K562 (cell line): ENCODE data around the gene FAF2. TPM values are rescaled to one million over a fixed set of nuclear protein-coding genes. Genes with fewer than 3 reads are reported as not detected.

Source experiments
- CREB1 ChIP-seq, 2 experiments: sonication (generic) in 1 of 2; formaldehyde crosslinking in 1 of 2; IDR thresholded peaks; 2 replicates each; pipeline versions ENCODE4 v1.6.1 to v1.8.0; 2012 to 2022; ENCODE audit warnings: inconsistent platforms in 1 of 2, mild to moderate bottlenecking in 1 of 2, missing genetic modification reagents in 1 of 2, moderate library complexity in 1 of 2
- CTBP1 ChIP-seq: fragments of 450-650 bp; IDR thresholded peaks from 2 replicates; pipeline ENCODE4 v1.6.1; 2016; ENCODE audit warnings: borderline replicate concordance
- DDX20 ChIP-seq: fragments of 450-650 bp; IDR thresholded peaks from 2 replicates; pipeline ENCODE4 v1.6.1; 2016; ENCODE audit warnings: missing genetic modification characterization, low read depth, mild to moderate bottlenecking, missing compliant biosample characterization, moderate library complexity
- ERF ChIP-seq: fragments of 450-650 bp; formaldehyde crosslinking; IDR thresholded peaks from 2 replicates; pipeline ENCODE4 v1.4.0; 2020; ENCODE audit warnings: mild to moderate bottlenecking, mixed read lengths
- HNRNPL ChIP-seq: fragments of 200-400 bp; formaldehyde crosslinking; IDR thresholded peaks from 2 replicates; pipeline ENCODE4 v1.6.1; 2017; ENCODE audit warnings: low read depth, mild to moderate bottlenecking, low read length
- LEF1 ChIP-seq: fragments of 450-650 bp; IDR thresholded peaks from 2 replicates; pipeline ENCODE4 v1.6.1; 2016; ENCODE audit warnings: mild to moderate bottlenecking
- MAZ ChIP-seq, 2 experiments: fragments of 450-650 bp in 1 of 2; sonication (generic) in 1 of 2; formaldehyde crosslinking; IDR thresholded peaks in 1 of 2; conservative IDR thresholded peaks in 1 of 2; 2 replicates each; pipeline versions ENCODE4 v1.4.0 to v1.5.0; 2020; ENCODE audit warnings: mild to moderate bottlenecking in 1 of 2, missing genetic modification reagents in 1 of 2
- NEUROD1 ChIP-seq: fragments of 150-350 bp; IDR thresholded peaks from 2 replicates; pipeline ENCODE4 v1.6.1; 2014; ENCODE audit warnings: borderline replicate concordance, low read length, low read depth; ENCODE audit not compliant: partially characterized antibody
- PCBP2 ChIP-seq: fragments of 200-400 bp; formaldehyde crosslinking; IDR thresholded peaks from 2 replicates; pipeline ENCODE4 v1.6.1; 2018; ENCODE audit warnings: low read length, low read depth, mild to moderate bottlenecking, moderate library complexity; ENCODE audit not compliant: poor library complexity, severe bottlenecking
- PHF20 ChIP-seq: fragments of 450-650 bp; IDR thresholded peaks from 2 replicates; pipeline ENCODE4 v1.6.1; 2018; ENCODE audit not compliant: partially characterized antibody
- PML ChIP-seq: IDR thresholded peaks from 2 replicates; pipeline ENCODE4 v1.6.1; 2012; ENCODE audit warnings: low read length, inconsistent platforms
- POLR3G ChIP-seq: IDR thresholded peaks from 2 replicates; pipeline ENCODE4 v1.6.1; 2011; ENCODE audit not compliant: insufficient read length, insufficient replicate concordance; ENCODE audit errors: extremely low read depth
- PRPF4 ChIP-seq: fragments of 200-400 bp; formaldehyde crosslinking; IDR thresholded peaks from one replicate; pipeline ENCODE4 v1.6.1; 2017; ENCODE audit warnings: low read length, low read depth, mild to moderate bottlenecking; ENCODE audit not compliant: insufficient read depth, poor library complexity, severe bottlenecking
- RNF2 ChIP-seq: sonication (generic); IDR thresholded peaks from 2 replicates; pipeline ENCODE4 v1.6.1; 2016
- SOX6 ChIP-seq: fragments of 450-650 bp; IDR thresholded peaks from 2 replicates; pipeline ENCODE4 v1.6.1; 2014; ENCODE audit warnings: mild to moderate bottlenecking
- SRSF3 ChIP-seq: fragments of 200-400 bp; formaldehyde crosslinking; IDR thresholded peaks from 2 replicates; pipeline ENCODE4 v1.6.1; 2016; ENCODE audit warnings: mild to moderate bottlenecking, low read length, moderate library complexity; ENCODE audit not compliant: insufficient read depth
- ZNF263 ChIP-seq: sonication (generic); formaldehyde crosslinking; IDR thresholded peaks from 2 replicates; pipeline ENCODE4 v1.8.0; 2022; ENCODE audit warnings: mild to moderate bottlenecking, missing genetic modification reagents, borderline replicate concordance
- ZNF586 ChIP-seq: fragments of 450-650 bp; formaldehyde crosslinking; conservative IDR thresholded peaks from 2 replicates; pipeline ENCODE4 v1.4.0; 2020; ENCODE audit warnings: mild to moderate bottlenecking, moderate library complexity
- ZNF589 ChIP-seq: fragments of 200-800 bp; sonication (Bioruptor generic); IDR thresholded peaks from 2 replicates; pipeline ENCODE4 v1.6.1; 2016; ENCODE audit warnings: low read depth, missing genetic modification characterization, missing compliant biosample characterization
- ZNF785 ChIP-seq: fragments of 250-450 bp; sonication (Bioruptor Pico); IDR thresholded peaks from 2 replicates; pipeline ENCODE4 v1.4.0; 2020; ENCODE audit warnings: mild to moderate bottlenecking
- polyA plus RNA-seq, 8 experiments: library from polyadenylated mRNA; depleted of rRNA in 4 of 8; stranded (reverse) in 5 of 8; unstranded in 3 of 8; fragments of >200 nt; fragmentation: Nextera tagmentation in 2 of 8; fragmentation: Illumina TruSeq in 1 of 8; extraction: Ambion mirVana in 2 of 8; extraction: Trizol in 1 of 8; gene quantifications; 2 replicates each; pipeline versions ENCODE4 v1.2.1 to v1.2.3, GENCODE V29; 2011 to 2014; ENCODE audit warnings: inconsistent platforms in 1 of 8, missing spikeins in 1 of 8
- total RNA-seq, 7 experiments: library from RNA; depleted of rRNA in 6 of 7; stranded (reverse); fragments of >200 nt in 6 of 7; fragmentation: Illumina TruSeq in 2 of 7; extraction: Trizol in 2 of 7; gene quantifications; 2 replicates each; pipeline versions ENCODE4 v1.2.1 to v1.2.3, GENCODE V29; 2011 to 2021; ENCODE audit warnings: low replicate concordance in 1 of 7
- TF ChIP-seq, protein P1 (sequence below): fragments of 200-800 bp; sonication (Bioruptor generic); IDR thresholded peaks from 2 replicates; pipeline ENCODE4 v1.6.1; 2017; ENCODE audit warnings: missing genetic modification characterization, missing compliant biosample characterization
- TF ChIP-seq, protein P2 (sequence below): fragments of 250-450 bp; sonication (Bioruptor Pico); IDR thresholded peaks from 2 replicates; pipeline ENCODE4 v1.8.0; 2021; ENCODE audit warnings: mild to moderate bottlenecking, moderate library complexity
- TF ChIP-seq, protein P3 (sequence below): fragments of 450-650 bp; formaldehyde crosslinking; IDR thresholded peaks from 2 replicates; pipeline ENCODE4 v1.4.0; 2020; ENCODE audit warnings: mild to moderate bottlenecking, mixed read lengths
- TF ChIP-seq, protein P4 (sequence below): fragments of 250-450 bp; sonication (Bioruptor Pico); IDR thresholded peaks from 2 replicates; pipeline ENCODE4 v1.5.0; 2021

The FAF2 gene
- total and polyA plus RNA-seq, 9 of the 15 experiments (the other 6 are each of a cell fraction or from before 2014, with no cell fraction given) = 25.0 to 44.6 (median 36.1) TPM

DNA sequence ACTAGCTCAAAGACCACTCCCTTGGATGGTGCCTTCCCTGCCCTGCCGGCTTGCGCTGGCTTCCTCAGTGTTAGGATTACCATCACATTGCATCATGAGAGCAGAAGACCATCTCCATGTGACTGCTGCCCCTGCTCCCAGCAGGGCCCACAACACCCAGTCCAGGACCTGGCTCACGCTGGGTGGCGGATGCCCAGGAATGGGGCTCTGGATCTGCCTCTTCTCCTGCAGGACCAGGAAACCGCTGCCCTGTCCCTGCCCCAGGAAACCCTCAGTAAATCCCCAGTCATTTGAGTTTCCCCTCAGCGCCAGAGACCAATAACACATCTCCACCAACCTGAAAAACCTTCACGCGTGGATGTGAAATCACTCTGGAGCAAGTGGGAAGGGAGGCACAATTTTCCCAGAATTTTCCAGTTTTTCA, 92.3 kb downstream of the FAF2 start (continued):
- TF ChIP-seq RNF2 (peak; percentile 63; the same call in 1 of the 2 replicates), HNRNPL (no peak), ZNF589 (CRISPR knock-in tag) (peak; percentile 94; the same call in 1 of the 2 replicates), ZNF785 (0 out of 2 replicates have a peak, but pooled peaks have one; percentile 53), ZNF586 (no peak), CTBP1 (peak; percentile 25; the same call in 1 of the 2 replicates), POLR3G (no peak), ERF (no peak), ZNF263 (CRISPR knock-in tag) (no peak), SRSF3 (no peak), NEUROD1 (no peak), SOX6 (no peak), LEF1 (no peak), PHF20 (no peak), CREB1 (IDR thresholded peaks at IDR 0.05) (no peak), CREB1 (CRISPR knock-in tag; IDR thresholded peaks at IDR 0.05) (no peak), MAZ (CRISPR knock-in tag; conservative IDR thresholded peaks at IDR 0.05 in 1 of 2, IDR thresholded peaks at IDR 0.05 in 1 of 2) (no peak; a peak in 1 of 4 replicates), DDX20 (tag) (0 out of 2 replicates have a peak, but pooled peaks have one; percentile 44), PRPF4 (no peak), PCBP2 (no peak), PML (no peak)
- TF ChIP-seq, protein P1, sequence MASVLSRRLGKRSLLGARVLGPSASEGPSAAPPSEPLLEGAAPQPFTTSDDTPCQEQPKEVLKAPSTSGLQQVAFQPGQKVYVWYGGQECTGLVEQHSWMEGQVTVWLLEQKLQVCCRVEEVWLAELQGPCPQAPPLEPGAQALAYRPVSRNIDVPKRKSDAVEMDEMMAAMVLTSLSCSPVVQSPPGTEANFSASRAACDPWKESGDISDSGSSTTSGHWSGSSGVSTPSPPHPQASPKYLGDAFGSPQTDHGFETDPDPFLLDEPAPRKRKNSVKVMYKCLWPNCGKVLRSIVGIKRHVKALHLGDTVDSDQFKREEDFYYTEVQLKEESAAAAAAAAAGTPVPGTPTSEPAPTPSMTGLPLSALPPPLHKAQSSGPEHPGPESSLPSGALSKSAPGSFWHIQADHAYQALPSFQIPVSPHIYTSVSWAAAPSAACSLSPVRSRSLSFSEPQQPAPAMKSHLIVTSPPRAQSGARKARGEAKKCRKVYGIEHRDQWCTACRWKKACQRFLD (CRISPR knock-in tag) = peak; percentile 90
- TF ChIP-seq, protein P2, sequence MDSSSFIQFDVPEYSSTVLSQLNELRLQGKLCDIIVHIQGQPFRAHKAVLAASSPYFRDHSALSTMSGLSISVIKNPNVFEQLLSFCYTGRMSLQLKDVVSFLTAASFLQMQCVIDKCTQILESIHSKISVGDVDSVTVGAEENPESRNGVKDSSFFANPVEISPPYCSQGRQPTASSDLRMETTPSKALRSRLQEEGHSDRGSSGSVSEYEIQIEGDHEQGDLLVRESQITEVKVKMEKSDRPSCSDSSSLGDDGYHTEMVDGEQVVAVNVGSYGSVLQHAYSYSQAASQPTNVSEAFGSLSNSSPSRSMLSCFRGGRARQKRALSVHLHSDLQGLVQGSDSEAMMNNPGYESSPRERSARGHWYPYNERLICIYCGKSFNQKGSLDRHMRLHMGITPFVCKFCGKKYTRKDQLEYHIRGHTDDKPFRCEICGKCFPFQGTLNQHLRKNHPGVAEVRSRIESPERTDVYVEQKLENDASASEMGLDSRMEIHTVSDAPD (CRISPR knock-in tag) = no peak
- TF ChIP-seq, protein P3, sequence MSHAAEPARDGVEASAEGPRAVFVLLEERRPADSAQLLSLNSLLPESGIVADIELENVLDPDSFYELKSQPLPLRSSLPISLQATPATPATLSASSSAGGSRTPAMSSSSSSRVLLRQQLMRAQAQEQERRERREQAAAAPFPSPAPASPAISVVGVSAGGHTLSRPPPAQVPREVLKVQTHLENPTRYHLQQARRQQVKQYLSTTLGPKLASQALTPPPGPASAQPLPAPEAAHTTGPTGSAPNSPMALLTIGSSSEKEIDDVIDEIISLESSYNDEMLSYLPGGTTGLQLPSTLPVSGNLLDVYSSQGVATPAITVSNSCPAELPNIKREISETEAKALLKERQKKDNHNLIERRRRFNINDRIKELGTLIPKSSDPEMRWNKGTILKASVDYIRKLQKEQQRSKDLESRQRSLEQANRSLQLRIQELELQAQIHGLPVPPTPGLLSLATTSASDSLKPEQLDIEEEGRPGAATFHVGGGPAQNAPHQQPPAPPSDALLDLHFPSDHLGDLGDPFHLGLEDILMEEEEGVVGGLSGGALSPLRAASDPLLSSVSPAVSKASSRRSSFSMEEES (CRISPR knock-in tag) = 0 out of 2 replicates have a peak, but pooled peaks have one; percentile 8
- TF ChIP-seq, protein P4, sequence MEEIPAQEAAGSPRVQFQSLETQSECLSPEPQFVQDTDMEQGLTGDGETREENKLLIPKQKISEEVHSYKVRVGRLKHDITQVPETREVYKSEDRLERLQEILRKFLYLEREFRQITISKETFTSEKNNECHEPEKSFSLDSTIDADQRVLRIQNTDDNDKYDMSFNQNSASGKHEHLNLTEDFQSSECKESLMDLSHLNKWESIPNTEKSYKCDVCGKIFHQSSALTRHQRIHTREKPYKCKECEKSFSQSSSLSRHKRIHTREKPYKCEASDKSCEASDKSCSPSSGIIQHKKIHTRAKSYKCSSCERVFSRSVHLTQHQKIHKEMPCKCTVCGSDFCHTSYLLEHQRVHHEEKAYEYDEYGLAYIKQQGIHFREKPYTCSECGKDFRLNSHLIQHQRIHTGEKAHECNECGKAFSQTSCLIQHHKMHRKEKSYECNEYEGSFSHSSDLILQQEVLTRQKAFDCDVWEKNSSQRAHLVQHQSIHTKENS (CRISPR knock-in tag) = no peak
